CD14-positive monocyte (primary cell): ENCODE measurements around the gene IZUMO2. TPM values are rescaled to one million over a fixed set of nuclear protein-coding genes. Genes with fewer than 3 reads are reported as not detected.
A peak's percentile ranks its signal among the peaks of the same experiment; 100 is the strongest.

Source experiments
- DNase-seq, 3 donors: peaks; one replicate each; pipeline ENCODE4 v3.0.0-alpha.2; 2011 to 2022
- H2AFZ ChIP-seq: 2 replicates; pipeline ENCODE4 v1.6.0; 2012; ENCODE audit warnings: mild to moderate bottlenecking, low read depth, low read length, inconsistent platforms; ENCODE audit not compliant: insufficient read depth, poor library complexity, severe bottlenecking
- H3K27ac ChIP-seq, 2 donors: 1 replicate in 1 of 2; 2 replicates in 1 of 2; pipeline ENCODE4 v1.5.1; 2012 to 2013; ENCODE audit warnings: low read length in 2 of 2, control low read depth in 1 of 2, inconsistent platforms in 1 of 2, low read depth in 1 of 2, mild to moderate bottlenecking in 1 of 2
- H3K27me3 ChIP-seq, 2 donors: one replicate each; pipeline versions ENCODE4 v1.6.0 to v1.6.1; 2011 to 2013; ENCODE audit warnings: low read length in 2 of 2; ENCODE audit not compliant: control insufficient read depth in 2 of 2, insufficient read depth in 2 of 2
- H3K36me3 ChIP-seq, 2 donors: replicated peaks in 1 of 2; 1 replicate in 1 of 2; 2 replicates in 1 of 2; pipeline versions ENCODE4 v1.5.1 to v1.6.1; 2012 to 2013; ENCODE audit warnings: low read length in 2 of 2, control low read depth in 1 of 2, inconsistent platforms in 1 of 2, mild to moderate bottlenecking in 1 of 2; ENCODE audit not compliant: insufficient read depth in 2 of 2, control insufficient read depth in 1 of 2
- H3K4me1 ChIP-seq, 2 donors: 1 replicate in 1 of 2; 2 replicates in 1 of 2; pipeline versions ENCODE4 v1.5.1 to v1.6.1; 2012 to 2013; ENCODE audit warnings: low read length in 2 of 2, control low read depth in 1 of 2, inconsistent platforms in 1 of 2, mild to moderate bottlenecking in 1 of 2, moderate library complexity in 1 of 2; ENCODE audit not compliant: insufficient read depth in 2 of 2, control insufficient read depth in 1 of 2
- H3K4me2 ChIP-seq: replicated peaks from 2 replicates; pipeline ENCODE3; 2012; ENCODE audit warnings: low read length, moderate library complexity, mild to moderate bottlenecking; ENCODE audit not compliant: poor library complexity, severe bottlenecking; ENCODE audit errors: extremely low read depth
- H3K4me3 ChIP-seq, 3 experiments: fragments of 200-600 bp in 1 of 3; sonication (generic) in 1 of 3; replicated peaks in 1 of 3; 1 replicate in 2 of 3; 2 replicates in 1 of 3; pipeline ENCODE4 v1.5.1; 2011 to 2013; ENCODE audit warnings: low read length in 3 of 3, mild to moderate bottlenecking in 3 of 3, control low read depth in 2 of 3, low read depth in 2 of 3, inconsistent platforms in 1 of 3, moderate library complexity in 1 of 3
- H3K79me2 ChIP-seq: 2 replicates; pipeline ENCODE4 v1.6.0; 2012; ENCODE audit warnings: mild to moderate bottlenecking, control low read depth, inconsistent platforms, low read length, moderate library complexity; ENCODE audit not compliant: insufficient read depth
- H3K9ac ChIP-seq: 2 replicates; pipeline ENCODE4 v1.6.0; 2017; ENCODE audit warnings: low read length, mild to moderate bottlenecking; ENCODE audit not compliant: insufficient read depth, poor library complexity, severe bottlenecking
- H3K9me3 ChIP-seq, 2 donors: replicated peaks in 1 of 2; 1 replicate in 1 of 2; 2 replicates in 1 of 2; pipeline versions ENCODE4 v1.5.1 to v1.6.1; 2012 to 2013; ENCODE audit warnings: low read length in 2 of 2, control low read depth in 1 of 2; ENCODE audit not compliant: control insufficient read depth in 1 of 2, insufficient read depth in 1 of 2
- H4K20me1 ChIP-seq: 2 replicates; pipeline ENCODE4 v1.6.0; 2012; ENCODE audit warnings: mild to moderate bottlenecking, low read length, control low read depth, moderate library complexity; ENCODE audit not compliant: insufficient read depth
- H3K27ac Mint-ChIP-seq, 7 donors: one replicate each; pipeline ENCODE4 v1.8.0; 2020; ENCODE audit warnings: mild to moderate bottlenecking in 7 of 7, mixed read lengths in 7 of 7, moderate library complexity in 6 of 7, inconsistent platforms in 2 of 7
- H3K27me3 Mint-ChIP-seq, 3 donors: one replicate each; pipeline ENCODE4 v1.8.0; 2021 to 2022; ENCODE audit warnings: low read depth in 3 of 3, mild to moderate bottlenecking in 3 of 3, mixed read lengths in 3 of 3, moderate library complexity in 3 of 3, inconsistent platforms in 1 of 3
- H3K36me3 Mint-ChIP-seq, 2 donors: one replicate each; pipeline ENCODE4 v1.8.0; 2020; ENCODE audit warnings: mixed read lengths in 2 of 2, inconsistent platforms in 1 of 2, mild to moderate bottlenecking in 1 of 2
- H3K4me1 Mint-ChIP-seq: one replicate; pipeline ENCODE4 v1.8.0; 2020; ENCODE audit warnings: mild to moderate bottlenecking, mixed read lengths
- H3K4me3 Mint-ChIP-seq, 2 donors: one replicate each; pipeline ENCODE4 v1.8.0; 2020; ENCODE audit warnings: mild to moderate bottlenecking in 2 of 2, mixed read lengths in 2 of 2, moderate library complexity in 1 of 2
- H3K9me3 Mint-ChIP-seq, 7 donors: one replicate each; pipeline ENCODE4 v1.8.0; 2020 to 2022; ENCODE audit warnings: mixed read lengths in 7 of 7, mild to moderate bottlenecking in 6 of 7, moderate library complexity in 6 of 7, inconsistent platforms in 2 of 7
- WGBS: methylation state at CpG from one replicate; pipeline ENCODE4 v1.1.5; 2013; ENCODE audit warnings: missing lambda C conversion rate; ENCODE audit not compliant: insufficient coverage; 5-methylcytosine and 5-hydroxymethylcytosine counted together
- intact Hi-C, 2 donors: fragments of 100-400 bp; cut with micrococcal nuclease; formaldehyde crosslinking; loops; one replicate each; pipeline versions ENCODE4 v1.15.0 to v1.15.1; 2023
- polyA minus RNA-seq: library from RNA; depleted of rRNA, polyadenylated mRNA; stranded (reverse); fragments of >200 nt; gene quantifications from 2 replicates; pipeline ENCODE4 v1.2.3, GENCODE V29; 2012
- polyA plus RNA-seq, 3 donors: library from polyadenylated mRNA; depleted of rRNA in 1 of 3; unstranded in 2 of 3; stranded (reverse) in 1 of 3; fragments of 300-500 nt in 2 of 3; fragments of >200 nt in 1 of 3; fragmentation: Illumina TruSeq in 2 of 3; gene quantifications; 1 replicate in 2 of 3; 2 replicates in 1 of 3; pipeline ENCODE4 v1.2.3, GENCODE V29; 2012 to 2021
- total RNA-seq, 12 experiments: library from RNA in 1 of 12; stranded (reverse) in 1 of 12; fragments of 120-200 nt in 1 of 12; gene quantifications; one replicate each; pipeline ENCODE4 v1.2.4 and lab custom pipeline; 2013 to 2026; ENCODE audit warnings: mixed read lengths in 6 of 12, inconsistent platforms in 1 of 12
- TF ChIP-seq, protein P1 (sequence below): fragments of 200-600 bp; IDR thresholded peaks from one replicate; pipeline ENCODE4 v1.8.0; 2022; ENCODE audit warnings: antibody characterized with exemption, mild to moderate bottlenecking

The IZUMO2 gene
- total RNA-seq (2013): not detected
- not detected for polyA plus RNA-seq
- polyA minus RNA-seq: not detected in 2 replicates
- total RNA-seq (lab: John Stamatoyannopoulos, UW): 0 to 0.35 (median 0) reads per million in 11 experiments

DNA sequence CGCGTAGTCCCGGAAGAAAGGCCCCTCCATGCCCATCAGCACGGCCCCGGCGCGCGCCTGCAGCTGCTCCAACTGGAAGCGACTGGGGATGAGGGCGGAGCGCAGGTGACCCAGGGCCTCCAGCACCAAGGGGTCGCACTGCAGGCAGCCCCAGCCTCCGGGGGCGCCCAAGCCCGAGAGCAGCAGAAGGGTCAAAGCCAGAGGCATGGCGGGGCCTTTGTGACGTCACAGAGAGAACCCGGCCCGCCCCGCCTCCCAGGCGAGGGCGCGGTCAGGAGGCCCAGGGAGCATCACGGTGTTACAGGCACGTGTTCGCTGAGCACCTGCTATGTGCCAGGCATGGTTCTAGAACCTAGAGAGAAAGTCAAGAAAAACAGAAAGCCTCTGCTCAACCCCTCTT is at the start of gene IZUMO2:
Gene IZUMO2, minus strand, starts transcription at position 294 of the 400 bp plus-strand sequence. Its CDS starts 87 bp downstream, at position 207.
- H3K27ac Mint-ChIP-seq: peak within 1 kb of the TSS in 1 of 7 donors; percentile 19
- Histone ChIP-seq H3K9me3 (peaks cover 8 to 9% of the 10 kb centered on the region in 2 donors), H3K4me2 (no peak within 1 kb of the TSS), H3K27me3 (peaks cover 0 to 5% of the 10 kb centered on the region in 2 donors), H3K79me2 (no peaks in the 10 kb centered on the region), H3K27ac (no peak within 1 kb of the TSS), H3K9ac (no peak within 1 kb of the TSS), H3K4me1 (no peaks in the 10 kb centered on the region), H2AFZ (no peak within 1 kb of the TSS), H3K36me3 (no peaks in the 10 kb centered on the region), H4K20me1 (no peaks in the 10 kb centered on the region), H3K4me3 (no peak within 1 kb of the TSS)
- intact Hi-C loops: no loop called here
- H3K4me3 Mint-ChIP-seq: peak within 1 kb of the TSS in 1 of 2 donors; percentile 60
- peaks cover 4 to 17% (median 10%) of the 10 kb centered on the region in 7 donors for H3K9me3 Mint-ChIP-seq
- no peaks in the 10 kb centered on the region for H3K36me3 Mint-ChIP-seq
- TF ChIP-seq, protein P1, sequence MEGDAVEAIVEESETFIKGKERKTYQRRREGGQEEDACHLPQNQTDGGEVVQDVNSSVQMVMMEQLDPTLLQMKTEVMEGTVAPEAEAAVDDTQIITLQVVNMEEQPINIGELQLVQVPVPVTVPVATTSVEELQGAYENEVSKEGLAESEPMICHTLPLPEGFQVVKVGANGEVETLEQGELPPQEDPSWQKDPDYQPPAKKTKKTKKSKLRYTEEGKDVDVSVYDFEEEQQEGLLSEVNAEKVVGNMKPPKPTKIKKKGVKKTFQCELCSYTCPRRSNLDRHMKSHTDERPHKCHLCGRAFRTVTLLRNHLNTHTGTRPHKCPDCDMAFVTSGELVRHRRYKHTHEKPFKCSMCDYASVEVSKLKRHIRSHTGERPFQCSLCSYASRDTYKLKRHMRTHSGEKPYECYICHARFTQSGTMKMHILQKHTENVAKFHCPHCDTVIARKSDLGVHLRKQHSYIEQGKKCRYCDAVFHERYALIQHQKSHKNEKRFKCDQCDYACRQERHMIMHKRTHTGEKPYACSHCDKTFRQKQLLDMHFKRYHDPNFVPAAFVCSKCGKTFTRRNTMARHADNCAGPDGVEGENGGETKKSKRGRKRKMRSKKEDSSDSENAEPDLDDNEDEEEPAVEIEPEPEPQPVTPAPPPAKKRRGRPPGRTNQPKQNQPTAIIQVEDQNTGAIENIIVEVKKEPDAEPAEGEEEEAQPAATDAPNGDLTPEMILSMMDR: no peak
- peaks cover 8 to 23% (median 10%) of the 10 kb centered on the region in 3 donors for H3K27me3 Mint-ChIP-seq
- no peak for DNase-seq
- 17% methylated on average over 25 of the region's 26 CpGs for WGBS
- H3K4me1 Mint-ChIP-seq: peaks cover 1% of the 10 kb centered on the region

DNA sequence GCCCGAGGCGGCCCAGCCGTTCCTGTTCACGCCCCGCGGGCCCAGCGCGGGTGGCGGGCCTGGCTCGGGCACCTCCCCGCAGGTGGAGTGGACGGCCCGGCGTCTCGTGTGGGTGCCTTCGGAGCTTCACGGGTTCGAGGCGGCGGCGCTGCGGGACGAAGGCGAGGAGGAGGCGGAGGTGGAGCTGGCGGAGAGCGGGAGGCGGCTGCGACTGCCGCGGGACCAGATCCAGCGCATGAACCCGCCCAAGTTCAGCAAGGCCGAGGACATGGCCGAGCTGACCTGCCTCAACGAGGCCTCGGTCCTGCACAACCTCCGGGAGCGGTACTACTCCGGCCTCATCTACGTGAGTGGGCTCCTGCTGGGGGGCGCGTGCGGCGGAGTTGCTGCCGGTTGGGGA is 47.3 kb upstream of the IZUMO2 start:
- Histone ChIP-seq H3K9me3 (peaks cover 0 to 12% of the 10 kb centered on the region in 2 donors), H3K27ac (no peak overlapping the region), H3K9ac (no peak overlapping the region), H3K36me3 (no peaks in the 10 kb centered on the region), H3K79me2 (no peaks in the 10 kb centered on the region), H3K27me3 (peaks cover 2 to 23% of the 10 kb centered on the region in 2 donors), H2AFZ (no peak overlapping the region), H4K20me1 (no peaks in the 10 kb centered on the region), H3K4me3 (no peak overlapping the region), H3K4me1 (no peaks in the 10 kb centered on the region), H3K4me2 (no peak overlapping the region)
- intact Hi-C loops: no loop called here
- no peak overlapping the region for H3K27ac Mint-ChIP-seq
- no peaks in the 10 kb centered on the region for H3K4me1 Mint-ChIP-seq
- no peaks in the 10 kb centered on the region for H3K36me3 Mint-ChIP-seq
- H3K4me3 Mint-ChIP-seq: no peak overlapping the region
- peaks cover 0 to 18% (median 13%) of the 10 kb centered on the region in 7 donors for H3K9me3 Mint-ChIP-seq
- WGBS: 96% methylated on average over 46 of the region's 46 CpGs
- no peak for DNase-seq
- TF ChIP-seq, protein P1: no peak
- peaks cover 32 to 37% (median 35%) of the 10 kb centered on the region in 3 donors for H3K27me3 Mint-ChIP-seq
